Suprapubic skin (tissue), 4 donors: Measurements from ENCODE around the gene CFAP119.
A peak's percentile ranks its signal among the peaks of the same experiment; 100 is the strongest.

Source experiments
- CTCF ChIP-seq, 2 donors: fragments of 200-600 bp in 1 of 2; fragments of 450-650 bp in 1 of 2; sonication (generic) in 1 of 2; IDR thresholded peaks; one replicate each; pipeline ENCODE4 v1.5.1; 2016 to 2019; ENCODE audit warnings: antibody characterized with exemption in 2 of 2, mild to moderate bottlenecking in 1 of 2, moderate library complexity in 1 of 2
- EP300 ChIP-seq: sonication (generic); formaldehyde crosslinking; IDR thresholded peaks from one replicate; pipeline ENCODE4 v1.6.1; 2017; ENCODE audit warnings: antibody characterized with exemption
- POLR2A ChIP-seq, 2 donors: fragments of 450-650 bp; IDR thresholded peaks; one replicate each; pipeline ENCODE4 v1.6.1; 2017; ENCODE audit warnings: antibody characterized with exemption in 2 of 2, mild to moderate bottlenecking in 2 of 2, moderate library complexity in 2 of 2
- POLR2AphosphoS5 ChIP-seq, 3 donors: sonication (generic); formaldehyde crosslinking; IDR thresholded peaks; one replicate each; pipeline ENCODE4 v1.6.1; 2017; ENCODE audit warnings: antibody characterized with exemption in 3 of 3

DNA sequence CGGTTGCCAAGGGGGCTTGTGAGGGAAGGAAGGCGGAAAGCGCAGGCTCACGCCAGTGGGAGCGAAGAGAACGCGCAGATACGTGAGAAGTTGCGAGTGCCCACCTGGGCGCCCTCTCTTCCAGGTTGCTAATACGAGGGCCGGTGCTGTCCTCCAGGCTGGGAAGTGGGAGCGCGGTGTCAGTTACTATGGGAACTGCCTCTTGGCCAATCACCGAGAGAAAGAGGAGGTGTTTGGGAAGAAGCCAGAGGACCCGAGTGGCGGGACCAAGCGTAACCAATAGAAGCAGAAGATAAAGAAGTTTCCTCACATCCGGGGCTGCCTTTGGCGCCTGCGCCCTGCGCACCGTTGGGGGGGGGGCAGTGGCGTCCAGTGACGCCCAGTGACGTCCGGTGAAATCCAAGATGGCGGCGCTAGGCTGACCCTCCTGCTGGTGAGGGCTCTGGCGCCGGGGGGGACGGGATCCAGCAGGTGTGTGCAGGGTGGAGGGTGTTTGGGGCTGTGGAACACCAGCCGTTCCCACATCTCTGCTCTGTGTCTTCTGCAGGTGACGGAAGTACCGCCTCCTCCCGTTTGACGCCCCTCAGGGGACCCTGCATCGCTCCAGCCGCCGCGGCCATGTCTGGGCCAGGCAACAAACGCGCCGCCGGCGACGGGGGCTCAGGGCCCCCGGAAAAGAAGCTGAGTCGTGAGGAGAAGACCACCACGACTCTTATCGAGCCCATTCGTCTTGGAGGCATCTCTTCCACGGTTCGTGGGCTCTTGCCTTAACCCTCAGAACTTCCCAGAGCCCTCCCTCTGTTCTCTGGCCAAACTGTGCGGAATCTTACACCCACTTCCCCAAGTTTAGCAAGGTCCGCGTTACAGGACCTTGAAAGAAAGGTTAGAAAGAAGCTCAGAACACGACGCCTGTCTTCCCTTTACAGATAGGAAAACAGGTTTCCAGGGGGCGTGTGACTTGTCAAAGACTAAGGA is at the start of gene CFAP119, which contains the start of gene RNF40:
- TF ChIP-seq CTCF (IDR thresholded peaks at IDR 0.05) (no peak), POLR2AphosphoS5 (IDR thresholded peaks at IDR 0.05) (peak in 2 of 3 donors; percentile 34 to 45), POLR2A (IDR thresholded peaks at IDR 0.05) (peak in 1 of 2 donors; percentile 66), EP300 (no peak)
